Femur (tissue), 1 donor: ENCODE data around the gene LRRC4C.

Experiments used
- DNase-seq: peaks from one replicate; pipeline ENCODE4 v3.0.0-alpha.2; 2017

Gene LRRC4C

DNA sequence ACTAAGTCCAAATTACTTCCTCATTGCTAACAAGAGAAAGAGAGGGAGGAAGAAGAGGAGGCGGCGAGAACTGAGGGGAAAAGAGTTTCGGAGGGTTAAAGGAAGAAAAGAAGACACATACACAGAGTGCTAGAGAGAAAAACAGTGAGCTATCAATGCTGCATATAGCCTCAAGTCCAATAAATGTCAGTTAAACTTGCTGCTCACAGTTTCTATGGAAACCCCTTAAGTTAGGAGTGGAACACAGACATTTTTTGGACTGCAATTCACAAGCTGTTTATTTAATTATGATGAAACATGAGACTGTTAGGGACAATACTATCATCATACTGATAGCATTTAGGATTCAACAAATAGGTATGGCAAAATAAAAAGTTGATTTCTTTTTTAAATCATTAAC is 1320.4 kb downstream of the LRRC4C start:
- no peak for DNase-seq

DNA sequence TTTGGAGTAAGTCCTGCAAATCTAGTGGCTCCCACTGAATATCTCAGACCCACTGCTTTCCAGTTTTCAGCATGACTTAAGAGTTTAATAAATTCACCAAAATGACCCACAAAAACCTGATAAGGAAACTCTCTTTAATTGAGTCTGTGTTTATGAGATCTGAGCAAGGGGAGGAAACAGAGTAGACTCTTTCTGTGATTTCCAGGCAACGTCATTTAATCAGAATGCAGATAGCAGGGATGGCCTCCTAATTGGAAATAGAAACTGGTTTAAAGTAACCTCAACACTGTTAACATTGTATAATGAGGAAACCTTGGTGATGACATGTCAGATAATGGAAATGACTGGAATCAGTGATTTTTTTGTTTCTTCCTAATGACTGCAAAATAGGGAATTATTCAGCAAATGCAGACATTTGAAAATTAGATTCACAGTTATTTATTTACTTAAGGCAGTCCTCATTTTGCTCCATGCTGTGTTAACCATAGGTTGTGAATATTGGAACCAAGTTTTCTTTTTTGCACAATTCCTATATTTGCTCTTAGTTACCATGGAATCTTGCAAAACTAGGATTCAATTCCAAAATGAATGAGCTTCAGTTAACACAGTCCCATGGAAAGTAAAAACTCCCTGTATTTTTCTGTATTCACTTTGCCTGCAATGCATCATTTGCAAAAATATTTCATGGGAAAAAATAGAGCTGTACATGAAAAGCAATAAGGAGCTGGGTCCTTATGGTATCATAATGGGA is 1324.5 kb downstream of the LRRC4C start:
- DNase-seq: no peak

DNA sequence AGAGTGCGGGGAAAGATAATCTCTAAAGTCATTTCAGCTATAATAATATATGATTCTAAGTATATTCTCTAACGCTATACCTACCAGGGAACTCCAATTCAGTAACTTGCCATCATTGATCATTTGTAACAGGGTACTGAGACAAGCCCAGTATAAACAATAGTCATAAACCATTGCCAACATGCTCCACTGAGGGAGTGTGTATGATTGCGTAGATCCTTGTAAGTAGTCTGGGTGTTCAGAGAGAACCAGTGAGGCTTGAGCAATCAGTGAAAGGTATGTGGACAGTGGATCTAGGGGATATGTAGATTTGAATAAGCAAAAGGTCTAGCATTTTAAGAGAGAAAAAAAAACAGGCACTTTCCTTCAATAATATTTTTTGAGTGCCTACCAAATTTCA is 1326.0 kb downstream of the LRRC4C start:
- DNase-seq: no peak

DNA sequence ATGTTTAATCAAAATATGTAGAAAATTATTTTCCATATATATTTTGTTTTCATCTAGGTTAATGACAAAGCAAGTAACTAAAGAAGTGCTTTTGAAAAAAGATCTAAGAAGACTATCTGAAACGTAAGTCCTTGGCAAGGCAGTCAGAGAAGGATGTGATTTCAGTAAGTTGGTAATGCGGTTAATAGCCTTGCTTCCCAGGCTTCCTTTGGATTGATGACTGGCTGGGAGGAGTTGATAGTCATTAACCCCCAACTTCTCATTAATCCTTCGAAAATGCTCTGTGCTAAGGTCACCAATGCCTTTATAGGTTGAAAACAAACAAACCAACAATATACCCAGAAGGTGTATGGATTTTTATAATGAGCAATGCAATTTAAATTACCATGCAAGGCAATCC is 1326.5 kb downstream of the LRRC4C start:
- DNase-seq: no peak

DNA sequence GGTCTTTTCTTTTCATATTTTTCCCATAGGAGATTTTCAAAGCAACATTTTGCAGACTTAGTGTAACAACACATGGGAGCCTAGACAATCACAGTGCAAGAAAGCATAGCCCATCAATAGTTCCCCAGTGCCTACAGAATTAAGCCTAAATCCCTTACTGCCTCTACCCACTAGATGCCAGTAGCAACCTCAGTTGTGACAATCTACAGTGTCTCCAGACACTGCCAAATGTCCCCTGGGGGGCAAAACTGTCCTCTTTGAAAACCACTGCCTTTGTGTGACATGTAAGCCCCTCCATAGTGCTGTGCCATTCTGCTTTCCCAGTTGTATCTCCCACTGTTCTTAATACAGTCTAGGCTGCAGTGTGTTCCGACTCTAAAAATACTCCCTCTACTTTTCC is 1329.0 kb downstream of the LRRC4C start:
- DNase-seq: no peak

DNA sequence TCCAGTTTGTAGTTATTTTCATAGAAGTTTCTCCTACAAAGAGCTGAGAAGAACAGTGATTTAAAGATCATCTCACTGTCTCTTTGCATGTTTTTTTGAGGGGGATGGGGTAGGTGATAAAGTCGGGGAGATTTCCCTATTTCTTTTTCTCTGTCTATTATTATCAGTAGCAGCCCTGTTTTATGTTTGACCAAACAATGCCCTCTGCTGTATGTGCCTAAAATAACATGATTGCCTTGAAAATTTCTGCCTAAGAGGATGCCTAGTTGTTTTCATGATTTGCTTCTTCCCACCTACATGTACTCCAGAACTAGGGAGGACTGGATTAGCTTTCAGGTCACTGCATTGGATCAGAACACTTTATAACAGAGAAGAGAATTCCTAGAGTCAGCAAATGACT is 1330.2 kb downstream of the LRRC4C start:
- no peak for DNase-seq

DNA sequence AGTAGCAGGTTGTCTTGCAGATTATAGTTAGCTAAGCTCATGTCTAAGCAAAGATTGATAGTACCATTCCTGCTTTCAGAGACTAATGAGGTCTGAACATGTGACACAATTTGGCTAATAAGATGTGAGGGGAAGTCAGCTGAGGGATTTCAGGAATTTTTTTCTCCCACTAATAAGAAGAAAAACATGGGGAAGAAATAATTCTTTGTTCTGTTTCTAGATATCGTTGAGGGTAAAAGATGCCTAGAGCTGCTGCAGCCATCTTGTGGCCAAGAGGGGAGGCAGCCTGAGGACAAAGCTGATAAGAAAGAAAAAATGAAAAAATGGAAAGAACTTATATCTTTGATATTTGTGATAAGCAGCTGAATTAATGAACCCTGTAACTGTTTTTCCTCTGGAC is 1334.4 kb downstream of the LRRC4C start:
- no peak for DNase-seq

DNA sequence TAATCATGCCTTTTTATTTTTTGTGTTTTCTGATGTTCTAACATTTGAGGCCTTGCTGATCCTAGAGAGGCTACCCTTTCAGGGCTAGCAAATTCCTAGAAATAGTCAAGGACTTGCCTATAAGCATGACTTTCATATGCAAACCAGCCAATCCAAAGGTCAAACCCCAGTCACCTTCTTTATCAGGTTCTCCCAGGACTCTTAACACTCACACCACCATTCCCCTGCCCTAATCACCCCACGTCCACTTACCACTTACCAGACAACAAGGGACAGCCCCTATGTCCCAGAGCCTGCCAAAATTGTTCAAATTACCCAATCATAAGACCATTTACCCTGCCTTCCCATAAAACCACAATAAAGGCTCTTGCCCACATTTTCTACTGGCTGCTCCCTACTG is 1339.8 kb downstream of the LRRC4C start:
- no peak for DNase-seq

DNA sequence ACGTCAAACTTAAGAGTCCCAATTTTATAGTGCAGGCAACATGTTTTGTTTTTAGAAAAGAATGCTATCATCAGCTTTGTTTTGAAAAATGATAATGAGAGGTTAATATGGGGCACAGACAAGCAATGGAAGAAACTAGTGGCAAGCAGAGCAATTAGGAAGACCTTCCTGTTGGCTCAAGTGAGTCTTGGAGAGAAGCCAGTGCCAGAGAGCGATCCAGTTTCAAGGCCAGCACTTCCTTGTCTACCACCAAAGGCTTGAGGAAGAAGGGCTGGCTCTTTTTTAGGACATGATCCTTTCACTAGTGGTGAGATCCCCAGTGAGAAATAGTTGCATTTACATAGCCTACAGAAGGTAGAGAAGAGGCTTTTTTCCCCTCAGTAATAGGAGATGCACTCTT is 1340.7 kb downstream of the LRRC4C start:
- no peak for DNase-seq

DNA sequence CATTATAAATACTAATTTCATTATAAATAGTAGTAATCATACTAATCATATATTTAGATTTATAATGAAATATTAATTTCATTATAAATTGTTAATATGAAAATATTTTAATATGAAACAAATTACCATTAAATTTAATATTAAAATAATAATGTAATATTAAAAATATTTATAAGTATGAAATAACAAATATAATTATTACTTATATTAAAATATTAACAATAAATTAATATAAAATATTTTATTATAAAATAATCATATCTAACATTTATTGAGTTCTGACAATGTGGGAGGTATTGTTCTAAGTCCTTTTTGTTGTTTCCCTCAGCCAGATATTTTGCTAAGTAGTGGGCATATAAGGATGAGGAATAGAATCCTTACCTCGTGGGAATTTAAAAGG is 1341.4 kb downstream of the LRRC4C start:
- DNase-seq: no peak

DNA sequence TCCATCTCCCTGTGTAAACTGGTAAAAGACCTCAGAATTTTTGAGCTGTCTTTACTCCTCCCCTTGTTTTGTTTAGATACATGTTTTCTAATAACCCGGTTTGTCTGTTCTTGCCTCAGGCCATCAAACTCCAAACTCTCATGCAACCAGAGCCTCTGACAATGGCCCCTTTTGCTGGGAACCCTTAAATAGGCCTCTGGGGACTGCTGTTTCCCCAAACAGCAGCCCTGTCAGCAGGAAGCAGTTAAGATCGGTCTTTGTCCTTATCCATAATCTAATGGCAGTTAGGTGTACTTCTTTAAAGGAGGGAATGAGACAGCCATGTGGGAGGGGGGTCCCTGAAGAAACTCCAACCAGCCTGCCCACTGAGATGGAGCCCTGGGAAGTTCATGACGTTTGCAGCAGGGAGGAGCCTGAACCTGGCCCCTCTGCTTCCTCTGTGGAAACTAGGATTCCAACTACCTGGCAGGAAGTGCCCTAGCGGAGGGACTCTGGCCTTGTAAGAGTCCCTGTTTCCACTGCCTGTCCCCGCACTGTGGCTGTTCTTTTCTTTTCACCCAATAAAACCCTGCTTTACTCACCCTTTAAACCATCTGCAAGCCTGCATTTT is 1354.4 kb downstream of the LRRC4C start:
- DNase-seq: no peak

DNA sequence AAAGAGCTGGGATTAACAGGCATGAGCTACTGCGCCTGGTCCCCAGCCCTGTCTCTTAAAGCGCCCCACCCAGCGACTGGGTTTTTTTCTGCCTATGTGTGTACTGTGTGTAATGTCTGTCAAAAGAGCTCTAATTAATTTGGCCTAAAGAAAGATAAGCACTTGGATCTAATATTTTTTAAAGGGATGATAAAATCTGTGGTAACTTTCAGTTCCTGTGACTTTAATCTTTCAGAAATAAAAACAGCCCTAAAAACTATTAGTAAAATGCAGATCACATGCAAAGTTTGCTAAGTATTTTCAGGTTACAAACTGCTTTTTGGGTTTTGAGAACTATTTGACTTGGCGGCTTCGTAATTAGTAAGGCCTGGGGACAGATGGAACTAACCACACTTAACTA is 1358.7 kb downstream of the LRRC4C start:
- no peak for DNase-seq

DNA sequence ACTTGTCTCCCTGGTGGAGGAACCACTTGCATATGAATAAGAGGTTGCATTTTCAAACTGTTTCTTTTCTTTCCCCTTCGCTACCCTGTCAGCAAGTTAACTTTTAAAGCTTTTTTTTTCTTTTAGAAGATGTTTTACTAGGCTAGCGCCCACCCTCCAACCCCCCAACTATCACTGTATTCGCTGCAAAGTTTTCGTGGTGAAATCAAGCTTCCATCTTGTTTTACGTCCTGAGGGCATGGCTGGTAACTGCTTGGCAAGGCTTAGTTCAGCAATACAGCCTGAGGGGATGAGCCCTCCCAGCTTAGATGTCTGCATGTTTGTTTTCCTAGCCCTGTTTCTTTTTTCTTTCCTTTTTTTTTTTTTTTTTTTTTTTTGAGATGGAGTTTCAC is 1359.3 kb downstream of the LRRC4C start:
- no peak for DNase-seq

DNA sequence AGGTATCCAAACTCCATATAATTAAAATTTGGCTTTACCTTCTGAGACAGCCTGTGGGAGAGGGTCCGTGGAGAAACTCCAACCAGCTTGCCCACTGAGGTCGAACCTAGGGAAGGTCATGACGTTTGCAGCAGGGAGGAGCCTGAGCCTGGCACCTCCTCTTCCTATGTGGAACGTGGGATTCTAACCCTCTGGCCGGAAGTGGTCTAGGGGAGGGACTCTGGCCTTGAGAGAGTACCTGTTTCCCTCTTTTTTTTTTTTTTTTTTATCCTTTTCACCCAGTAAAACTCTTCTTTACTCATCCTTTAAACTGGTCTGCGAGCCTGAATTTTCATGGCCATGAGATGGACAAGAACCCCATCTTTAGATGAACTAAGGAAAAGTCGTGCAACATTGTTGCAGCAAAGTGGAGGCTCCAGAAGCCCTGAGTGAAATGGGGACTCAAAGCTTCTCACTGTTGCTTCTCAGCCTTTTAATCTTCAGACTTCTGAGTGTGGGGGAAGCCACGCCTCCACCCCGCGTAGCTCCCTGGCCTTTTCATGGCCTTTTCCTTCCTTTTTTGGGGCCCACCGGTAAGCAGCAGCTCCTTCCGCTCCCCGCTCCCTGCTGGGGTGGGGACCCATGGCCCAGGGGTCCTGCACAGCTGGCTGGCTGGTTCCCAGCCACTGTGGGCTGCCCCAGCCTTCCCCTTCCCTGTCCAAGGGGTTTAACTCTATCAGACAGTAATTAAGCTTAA is 1359.9 kb downstream of the LRRC4C start:
- DNase-seq: no peak

DNA sequence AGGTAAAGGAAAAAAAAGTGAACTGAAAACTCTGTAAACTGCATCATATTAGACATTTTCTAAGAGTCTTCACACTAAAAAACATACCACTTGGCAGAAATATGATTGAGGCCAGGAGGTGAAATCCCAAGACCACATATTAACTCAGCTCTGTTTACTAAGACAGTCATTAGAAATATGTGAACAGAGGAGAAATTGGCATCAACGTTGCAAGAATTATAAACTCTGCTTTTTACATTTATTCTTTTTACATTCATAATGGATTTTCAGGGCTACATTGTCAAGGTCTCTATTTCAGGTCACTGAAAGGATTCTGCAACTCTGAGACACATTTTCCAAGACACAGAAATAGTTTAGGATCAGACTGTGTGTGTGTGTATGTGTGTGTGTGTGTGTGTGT is 1364.0 kb downstream of the LRRC4C start:
- no peak for DNase-seq

DNA sequence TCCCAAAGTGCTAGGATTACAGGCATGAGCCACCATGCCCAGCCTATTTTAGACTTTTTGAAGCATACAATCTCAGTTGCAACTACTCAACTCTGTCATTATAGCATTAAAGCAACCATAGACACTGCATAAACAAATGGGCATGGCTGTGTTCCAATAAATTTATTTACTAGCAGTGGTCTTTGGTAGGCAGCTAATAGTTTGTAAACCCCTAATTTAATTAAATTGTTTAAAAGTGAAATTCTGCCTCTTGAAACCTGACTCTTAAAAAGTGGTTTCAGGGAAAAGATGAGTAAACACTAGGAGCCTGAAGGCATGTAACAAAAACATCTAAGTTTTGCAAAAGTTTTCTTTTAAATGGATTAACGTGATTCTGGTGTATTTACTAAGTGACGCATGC is 1364.5 kb downstream of the LRRC4C start:
- no peak for DNase-seq

DNA sequence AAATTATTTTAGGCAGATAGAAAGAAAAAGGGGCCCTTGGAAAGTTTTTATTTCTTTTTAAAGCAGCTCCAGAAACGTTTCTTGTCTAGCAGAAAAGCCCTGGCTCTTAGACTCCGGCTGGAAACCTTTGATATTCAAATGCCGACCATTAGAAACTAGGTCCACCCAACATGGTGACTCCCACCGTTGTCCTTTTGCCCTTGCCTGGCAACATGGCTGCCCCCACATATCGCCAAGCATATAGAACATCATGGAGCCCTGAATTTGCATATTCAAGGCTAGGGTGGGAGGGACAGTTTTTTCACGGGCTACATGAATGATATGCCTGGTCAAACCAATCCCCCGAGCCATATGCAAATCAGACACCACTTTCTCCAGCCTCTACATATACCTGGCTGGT is 1379.0 kb downstream of the LRRC4C start:
- DNase-seq: no peak
